HG03354 (cell line): ENCODE data around the gene JTB.

Experiments used
- ATAC-seq: cut with Tn5 transposase; IDR thresholded peaks from one replicate; pipeline ENCODE4 v1.9.1; 2021; ENCODE audit warnings: mild to moderate bottlenecking; ENCODE audit not compliant: unreplicated experiment, poor library complexity, severe bottlenecking

Gene JTB

GRCh38 chr1:153937331-153937730, 40.1 kb downstream of the JTB start:
- ATAC-seq, result no peak

- ATAC-seq, result no peak
Measured at GRCh38 chr1:153936011-153936802, 41.3 kb downstream of the JTB start.

GRCh38 chr1:153934746-153935145, 42.7 kb downstream of the JTB start:
- ATAC-seq, result no peak

GRCh38 chr1:153933955-153934354, 43.5 kb downstream of the JTB start:
- no peak for ATAC-seq

GRCh38 chr1:153933430-153933829, 44.0 kb downstream of the JTB start:
- no peak for ATAC-seq

GRCh38 chr1:153932156-153933131, 45.0 kb downstream of the JTB start:
- ATAC-seq, result no peak

GRCh38 chr1:153929981-153930948, 47.2 kb downstream of the JTB start:
- no peak for ATAC-seq

GRCh38 chr1:153929426-153929825, 48.0 kb downstream of the JTB start:
- ATAC-seq, result no peak

GRCh38 chr1:153928791-153929341, 48.6 kb downstream of the JTB start:
- no peak for ATAC-seq

- ATAC-seq, result no peak
Measured at GRCh38 chr1:153928245-153928644, 49.2 kb downstream of the JTB start.

- ATAC-seq, result no peak
Measured at GRCh38 chr1:153926405-153926804, 51.1 kb downstream of the JTB start.
